Prostate gland (tissue), 2 donors: Measurements from ENCODE around the gene ARHGAP5.
"Not testable (repeated sequence)": the region's sequence is repeated elsewhere in the genome, so short reads cannot be mapped to it uniquely, and the experiment has no call there.

Experiments used
- CTCF ChIP-seq, 4 experiments: fragments of 200-600 bp in 2 of 4; fragments of 450-650 bp in 2 of 4; sonication (generic) in 2 of 4; IDR thresholded peaks; 1 replicate in 3 of 4; 2 replicates in 1 of 4; pipeline ENCODE4 v1.5.1; 2016 to 2019; ENCODE audit warnings: antibody characterized with exemption in 4 of 4, mild to moderate bottlenecking in 2 of 4, moderate library complexity in 2 of 4
- POLR2A ChIP-seq: fragments of 450-650 bp; IDR thresholded peaks from one replicate; pipeline ENCODE4 v1.6.1; 2016; ENCODE audit warnings: antibody characterized with exemption, mild to moderate bottlenecking
- POLR2AphosphoS5 ChIP-seq: sonication (generic); formaldehyde crosslinking; IDR thresholded peaks from one replicate; pipeline ENCODE4 v1.6.1; 2017; ENCODE audit warnings: antibody characterized with exemption

GRCh38 chr14:32131689-32132088 lies 54.6 kb downstream of the ARHGAP5 start:
- not testable (repeated sequence) for TF ChIP-seq CTCF (IDR thresholded peaks at IDR 0.05); POLR2A; POLR2AphosphoS5
